Smooth muscle cell of the brain vasculature (primary cell): Measurements from ENCODE around the gene IL18.
"Not testable (repeated sequence)": the region's sequence is repeated elsewhere in the genome, so short reads cannot be mapped to it uniquely, and the experiment has no call there.

ENCODE experiments used
- DNase-seq: peaks from one replicate; pipeline ENCODE4 v3.0.0-alpha.2; 2012; ENCODE audit warnings: low read depth, low spot score

Gene IL18

DNA sequence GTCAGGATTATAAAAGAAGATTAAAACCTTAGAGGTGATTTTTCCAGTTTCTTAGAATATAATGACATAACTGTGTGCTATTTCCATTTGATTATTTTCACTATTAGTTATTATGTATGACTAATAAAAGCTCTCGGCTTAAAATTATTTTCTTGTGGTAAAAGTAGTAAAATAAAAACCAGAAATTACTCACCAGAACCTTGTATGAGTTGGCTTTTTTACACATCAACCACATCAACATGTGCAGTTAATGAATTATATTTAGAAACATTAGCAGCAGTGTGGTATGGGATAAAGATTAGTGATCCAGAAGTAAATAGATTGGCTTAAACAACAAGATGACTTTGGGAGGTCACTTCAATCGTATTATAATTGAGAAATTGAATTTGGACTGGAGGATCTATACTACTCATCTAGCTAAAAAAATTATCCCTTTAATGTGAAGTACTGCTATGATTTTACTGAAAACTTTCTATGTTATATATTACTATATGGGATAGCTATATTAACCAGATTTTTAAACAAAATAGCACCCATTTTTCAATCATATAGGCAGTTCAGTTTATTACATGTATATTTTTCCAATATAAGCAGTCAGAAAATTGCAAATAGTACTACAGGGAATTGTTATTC, 8.6 kb upstream of the IL18 start:
- DNase-seq = no peak

DNA sequence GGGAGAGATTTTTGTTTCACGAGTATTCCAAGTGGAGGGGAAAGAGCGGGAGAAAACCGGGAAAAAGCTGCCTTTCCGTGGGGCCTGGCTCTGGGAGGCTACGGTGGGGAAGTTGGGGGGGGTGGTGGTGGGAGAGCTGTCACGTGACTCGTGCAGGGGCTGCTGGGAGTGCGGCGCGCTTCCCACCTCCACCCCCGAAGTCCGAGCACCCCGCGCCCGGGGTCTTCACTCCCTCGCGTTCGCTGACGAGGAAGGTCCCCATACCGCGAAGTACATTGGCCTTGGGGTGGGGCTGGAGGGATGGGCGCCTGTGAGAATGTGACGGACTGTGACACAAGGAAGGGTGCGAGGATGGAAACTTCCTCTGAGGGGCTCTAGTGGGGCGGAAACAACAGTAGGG, 3.3 kb upstream of the IL18 start, which contains the start of gene TEX12:
Gene TEX12, plus strand, starts transcription at position 228 of the 400 bp plus-strand sequence. CDS start 1,897 bp downstream, outside the sequence.
- DNase-seq = no peak

DNA sequence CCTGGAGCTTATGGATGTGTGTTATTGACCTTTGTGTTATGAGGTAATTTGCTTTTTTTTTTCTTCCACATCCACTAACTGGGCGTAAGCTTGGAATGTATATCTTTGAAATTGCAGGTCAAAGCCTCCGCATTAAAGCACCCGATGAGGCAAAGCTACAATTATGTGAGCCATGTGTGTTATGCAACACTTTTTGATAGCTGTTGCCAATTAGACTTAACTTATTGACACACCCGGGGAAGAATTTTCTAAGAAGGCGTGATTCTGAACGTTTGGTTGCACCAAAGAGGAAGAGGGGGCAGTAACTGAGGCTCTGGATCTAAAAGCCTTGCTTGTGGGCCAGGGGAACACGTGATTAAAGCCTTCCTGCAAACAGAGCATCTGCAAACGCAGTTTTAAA, 2.7 kb upstream of the IL18 start:
- DNase-seq = no peak

DNA sequence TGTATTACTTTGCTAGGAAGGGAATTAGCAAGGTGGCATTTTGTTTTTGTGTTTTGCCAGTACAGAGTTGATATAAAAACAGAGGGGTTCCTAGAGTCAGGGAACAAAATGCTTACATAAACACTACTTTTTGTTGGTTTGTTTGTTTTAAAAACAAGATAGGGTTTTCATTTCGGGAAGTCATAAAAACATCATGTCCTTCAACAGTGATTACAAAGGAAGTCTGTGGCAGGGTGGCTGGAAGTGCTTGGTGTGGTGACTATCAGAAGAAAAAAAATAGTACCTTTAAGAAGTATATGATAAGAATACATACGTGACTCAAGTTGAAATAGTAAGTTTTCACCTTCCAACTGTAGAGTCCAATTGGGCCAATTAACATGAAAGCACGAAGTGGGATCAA, 1.2 kb upstream of the IL18 start:
- DNase-seq = peak; percentile 12

DNA sequence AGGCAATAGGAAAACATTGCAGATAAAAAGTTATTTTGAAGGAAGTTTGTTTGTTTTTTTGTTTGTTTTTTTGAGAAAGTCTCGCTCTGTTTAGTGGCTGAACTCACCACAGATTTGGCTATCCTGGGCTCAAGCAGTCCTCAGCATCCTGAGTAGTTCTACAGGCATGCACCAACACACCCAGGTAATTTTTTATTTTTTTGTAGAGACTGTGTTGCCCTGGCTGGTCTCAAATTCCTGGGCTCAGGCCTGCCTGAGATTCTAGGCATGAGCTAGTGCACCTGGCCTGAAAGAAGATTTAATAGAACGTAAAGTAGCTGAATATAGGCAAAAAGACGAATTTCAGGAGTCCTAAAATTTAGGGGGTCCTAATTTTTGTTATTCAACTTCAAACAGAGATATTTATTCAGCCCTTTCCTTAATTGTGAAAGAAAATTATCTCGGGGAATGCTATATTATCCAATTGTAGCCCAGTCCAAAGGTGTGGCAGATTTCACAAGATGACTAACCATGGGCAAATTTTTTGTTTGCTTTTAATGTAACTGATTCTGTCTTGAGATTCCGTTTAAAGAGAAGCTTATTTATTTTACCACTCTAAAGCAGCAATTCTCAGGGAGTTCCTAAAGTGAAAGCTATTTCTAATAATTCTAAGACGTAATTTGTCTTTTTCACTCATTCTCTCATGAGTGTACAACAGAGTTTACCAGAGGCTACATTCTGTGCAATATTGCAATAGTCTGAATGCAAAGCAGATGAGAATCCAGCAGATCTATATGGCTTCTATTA, 940 bp downstream of the IL18 start:
- DNase-seq = peak; percentile 6

DNA sequence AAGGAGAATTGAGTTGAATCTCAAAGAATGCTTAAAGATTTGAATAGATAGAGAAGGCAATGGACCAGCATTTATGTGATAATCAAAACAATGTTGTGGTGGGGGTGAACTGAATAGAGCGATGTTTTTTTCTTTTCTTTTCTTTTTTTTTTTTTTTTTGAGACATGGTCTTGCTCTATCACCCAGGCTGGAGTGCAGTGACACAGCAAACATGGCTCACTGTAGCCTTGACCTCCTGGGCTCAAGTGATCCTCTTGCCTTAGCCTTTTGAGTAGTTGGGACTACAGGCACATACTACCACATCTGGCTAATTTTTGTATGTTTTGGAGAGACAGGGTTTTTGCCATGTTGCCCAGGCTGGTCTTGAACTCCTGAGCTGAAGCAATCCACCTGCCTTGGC, 1.7 kb downstream of the IL18 start:
- not testable (repeated sequence) for DNase-seq

DNA sequence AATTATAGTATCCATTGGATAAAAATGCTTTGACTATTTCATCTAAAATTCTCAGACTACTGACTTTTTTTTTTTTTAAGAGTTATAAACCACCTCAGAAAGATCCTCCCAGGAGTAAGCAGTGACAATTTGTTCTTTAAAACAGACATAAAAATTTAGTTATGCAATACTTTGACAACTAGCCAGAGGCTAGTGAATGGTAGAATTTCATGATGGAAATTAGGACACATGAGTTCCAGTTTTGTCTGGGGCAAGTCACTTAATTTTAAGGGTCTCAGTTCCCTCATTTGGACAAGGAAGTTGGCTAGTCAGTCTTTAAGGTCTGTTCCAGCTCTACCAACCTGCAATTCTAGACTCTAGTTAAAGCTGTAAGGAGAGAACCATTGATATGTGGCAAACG, 2.9 kb downstream of the IL18 start:
- no peak for DNase-seq

DNA sequence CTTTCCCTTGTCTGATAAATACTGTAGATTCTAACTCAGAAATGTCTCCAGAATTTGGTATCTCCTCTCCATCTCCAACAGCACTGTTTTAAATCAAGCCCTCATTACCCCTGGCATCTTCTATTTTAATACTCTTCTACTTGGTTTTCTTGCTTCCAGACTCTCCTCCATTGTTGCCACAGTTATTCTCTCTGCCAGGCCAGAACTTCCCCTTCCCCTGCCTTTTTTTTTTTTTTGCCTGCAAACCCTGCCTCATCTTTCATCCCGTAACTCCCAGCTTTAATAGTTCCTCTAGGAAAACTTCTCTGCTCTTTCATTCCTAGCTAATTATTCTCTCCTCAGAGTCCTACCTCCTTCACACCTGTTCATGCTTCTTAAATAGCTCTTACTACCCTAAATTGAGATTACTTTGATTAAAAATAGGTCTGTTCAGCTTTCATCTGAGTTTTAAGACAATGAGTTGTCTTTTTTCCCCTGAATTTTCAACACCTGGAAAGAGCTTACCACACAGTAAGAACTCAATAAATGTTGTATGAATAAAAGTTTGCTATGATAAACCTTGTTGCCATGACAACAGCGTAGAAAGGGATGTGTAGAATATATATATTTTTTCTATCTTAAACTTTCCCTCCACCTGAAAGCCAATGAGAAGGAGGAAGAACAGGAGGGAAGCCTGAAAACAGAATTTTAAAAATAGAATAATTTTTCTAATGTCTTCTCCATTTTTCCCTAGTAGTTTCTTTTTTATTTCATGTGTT, 3.6 kb downstream of the IL18 start:
- no peak for DNase-seq

DNA sequence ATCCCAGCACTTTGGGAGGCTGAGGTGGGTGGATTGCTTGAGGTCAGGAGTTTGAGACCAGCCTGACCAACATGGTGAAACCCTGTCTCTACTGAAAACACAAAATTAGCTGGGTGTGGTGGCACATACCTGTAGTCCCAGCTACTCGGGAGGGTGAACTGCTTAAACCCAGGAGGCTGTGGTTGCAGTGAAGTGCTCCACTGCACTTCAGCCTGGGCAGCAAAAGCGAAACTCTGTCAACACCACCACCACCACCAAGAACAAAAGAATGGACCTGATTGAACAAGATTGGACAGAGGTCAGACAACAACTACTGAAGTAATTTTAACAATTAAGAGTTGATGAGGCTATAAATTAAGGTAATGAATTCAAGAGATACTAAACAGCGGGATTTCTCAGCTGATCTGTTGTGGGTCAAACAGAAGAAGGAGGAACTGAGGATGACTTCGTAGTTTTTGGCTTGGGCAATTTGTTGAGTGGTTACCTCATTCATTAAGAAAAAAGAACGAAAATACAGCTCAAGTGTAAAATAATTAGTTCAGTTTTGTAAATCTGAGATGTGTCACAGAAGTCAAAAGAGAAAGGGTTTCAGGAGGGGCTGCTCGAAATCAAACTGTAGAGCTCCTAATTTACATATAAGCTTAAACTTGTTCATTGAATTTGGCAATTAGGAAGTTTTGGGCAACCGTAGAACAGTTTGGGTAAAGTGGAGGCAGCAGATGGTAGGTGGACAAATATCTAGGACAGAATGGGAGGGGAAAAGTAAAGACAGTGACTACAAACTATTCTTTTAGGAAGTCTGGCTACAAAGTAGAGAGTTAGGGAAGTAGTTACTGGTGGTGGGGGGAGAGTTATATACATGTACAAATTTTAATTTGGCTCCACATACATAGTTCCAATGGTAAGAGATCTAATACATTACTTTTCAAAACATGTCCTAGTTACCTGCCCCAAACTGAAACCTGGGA, 4.5 kb downstream of the IL18 start:
- no peak for DNase-seq

DNA sequence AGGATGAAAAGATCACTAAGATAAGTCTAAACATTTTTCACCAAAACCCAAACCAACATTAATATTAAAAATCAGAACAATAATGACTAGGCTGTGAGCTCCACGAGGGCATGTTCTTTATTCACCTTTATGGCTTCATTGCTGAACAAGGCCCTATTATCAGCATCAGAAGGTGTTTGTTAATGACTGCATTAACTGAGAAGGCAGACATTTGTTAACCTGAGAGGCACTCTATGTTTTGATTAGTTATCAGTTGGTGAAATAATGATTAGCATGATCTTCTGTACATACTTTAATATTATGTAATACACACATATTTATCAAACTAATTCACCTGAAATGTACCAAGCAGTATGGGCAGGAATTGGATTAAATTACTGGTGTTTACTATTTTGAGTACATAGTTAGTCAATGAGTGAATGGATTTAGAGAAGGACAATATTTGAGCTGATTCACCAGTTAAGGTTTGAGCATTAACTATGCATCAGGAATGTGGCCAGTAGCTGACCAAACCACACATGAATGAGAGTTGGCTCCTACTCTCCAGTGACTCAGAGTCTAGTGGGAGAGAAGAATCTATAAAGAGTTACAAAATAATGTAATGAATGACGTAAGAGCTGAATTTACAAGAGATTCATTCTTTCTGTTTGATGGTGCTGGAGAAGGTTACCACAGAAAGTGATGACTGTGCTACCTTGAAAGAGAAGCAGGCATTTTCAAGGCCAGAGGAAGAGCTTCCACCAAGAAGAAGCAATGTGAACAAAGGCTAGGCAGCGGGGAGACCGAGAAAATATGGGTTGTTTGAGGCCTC, 6.7 kb downstream of the IL18 start:
- peak; percentile 60 for DNase-seq

DNA sequence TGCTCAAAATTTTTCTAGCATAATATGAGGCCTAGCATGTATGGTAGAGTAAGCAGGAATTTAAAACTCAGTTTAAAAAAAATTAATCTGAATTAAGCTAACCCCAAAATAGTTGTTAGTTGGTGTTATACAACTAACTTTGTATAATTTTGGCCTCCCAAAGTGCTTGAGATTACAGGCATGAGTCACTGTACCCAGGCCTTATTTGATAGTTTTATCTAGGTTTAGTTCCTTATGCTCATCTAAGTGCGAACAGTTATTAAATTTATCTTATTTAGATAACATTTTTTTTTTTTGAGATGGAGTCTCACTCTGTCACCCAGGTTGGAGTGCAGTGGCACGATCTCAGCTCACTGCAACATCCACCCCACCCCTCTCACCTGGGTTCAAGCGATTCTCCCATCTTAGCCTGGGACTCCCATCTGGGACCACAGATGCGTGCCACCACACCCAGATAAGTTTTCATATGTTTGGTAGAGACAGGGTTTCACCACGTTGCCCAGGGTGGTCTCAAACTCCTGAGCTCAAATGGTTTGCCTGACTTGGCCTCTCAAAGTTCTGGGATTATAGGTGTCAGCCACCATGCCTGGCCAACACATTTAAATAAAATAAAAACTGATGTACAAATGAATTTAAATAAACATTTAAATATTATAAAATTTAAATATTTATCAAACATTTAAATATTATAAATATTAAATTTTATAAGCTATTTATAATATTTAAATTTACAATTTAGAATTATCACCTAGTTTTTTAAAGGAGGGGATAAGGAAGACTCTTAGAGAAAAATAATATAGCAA, 7.5 kb downstream of the IL18 start:
- no peak for DNase-seq

DNA sequence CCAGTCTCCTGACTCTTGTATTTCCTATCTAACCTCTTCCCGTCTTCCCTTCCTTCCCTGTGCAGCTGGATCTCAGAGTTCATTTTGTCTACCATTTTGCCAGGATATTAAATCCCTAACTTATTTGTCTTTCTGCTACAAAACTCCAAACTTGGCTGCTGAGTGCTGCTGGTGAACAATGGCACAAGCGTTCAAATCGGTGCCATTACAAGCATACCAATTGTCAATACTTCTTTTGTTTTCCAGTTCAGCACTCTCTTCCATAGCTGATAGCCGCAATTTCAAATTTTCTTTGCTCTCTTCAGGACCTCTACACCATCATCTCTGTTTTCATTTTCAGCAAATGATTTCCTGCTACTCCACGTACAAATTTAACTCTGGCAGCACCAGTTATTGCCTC, 13.4 kb downstream of the IL18 start:
- no peak for DNase-seq

DNA sequence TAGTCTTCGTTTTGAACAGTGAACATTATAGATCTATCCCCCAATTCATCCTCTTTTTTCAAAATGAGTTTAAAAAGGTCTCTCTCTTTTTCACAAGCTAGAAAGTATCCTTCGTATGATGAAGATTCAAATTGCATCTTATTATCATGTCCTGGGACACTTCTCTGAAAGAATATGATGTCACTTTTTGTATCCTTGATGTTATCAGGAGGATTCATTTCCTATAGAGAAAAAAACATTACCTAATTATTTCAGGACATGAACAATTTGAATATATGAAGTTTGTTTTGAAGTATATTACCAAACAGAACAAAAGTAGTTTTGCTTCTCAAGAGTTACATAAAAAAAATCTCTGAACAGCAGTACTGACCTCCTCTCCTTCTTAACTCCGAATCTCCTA, 20.3 kb downstream of the IL18 start:
- DNase-seq = no peak

DNA sequence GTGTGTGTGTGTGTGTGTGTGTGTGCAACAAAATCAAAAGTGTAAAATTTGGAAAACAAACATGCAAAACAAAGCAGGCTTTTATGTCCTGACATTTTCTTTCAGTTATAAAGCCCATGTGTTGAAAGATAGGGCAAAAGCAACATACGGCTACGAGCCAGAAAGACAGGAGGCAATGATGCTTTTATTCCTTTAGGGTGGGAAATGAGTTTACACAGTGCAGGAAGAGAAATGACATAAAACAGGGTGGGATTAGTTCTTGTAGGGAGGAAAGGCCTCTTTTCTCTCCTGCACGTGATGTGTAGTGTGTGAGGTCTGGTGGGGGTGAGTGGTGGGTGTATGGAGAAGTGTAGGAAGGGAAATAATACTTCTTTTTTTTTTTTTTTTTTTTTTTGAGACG, 29.4 kb downstream of the IL18 start:
- DNase-seq = no peak

DNA sequence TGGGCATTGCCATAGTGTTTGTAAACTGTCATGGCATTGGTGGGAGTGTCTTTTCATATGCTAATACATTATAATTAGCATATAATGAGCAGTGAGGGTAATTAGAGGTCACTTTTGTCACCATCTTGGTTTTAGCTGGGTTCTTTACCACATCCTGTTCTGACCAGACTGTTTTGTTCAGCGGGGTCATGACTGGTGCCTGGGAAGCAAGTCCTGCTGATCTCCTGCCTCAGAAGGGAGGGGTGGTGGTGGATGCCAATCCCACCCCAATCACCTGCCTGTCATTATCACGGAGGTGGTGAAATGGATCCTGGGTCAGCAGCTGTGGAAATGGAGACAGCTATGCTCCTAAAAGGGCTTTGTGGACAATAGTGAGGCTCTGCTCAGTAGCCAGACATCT, 31.2 kb downstream of the IL18 start:
- no peak for DNase-seq

DNA sequence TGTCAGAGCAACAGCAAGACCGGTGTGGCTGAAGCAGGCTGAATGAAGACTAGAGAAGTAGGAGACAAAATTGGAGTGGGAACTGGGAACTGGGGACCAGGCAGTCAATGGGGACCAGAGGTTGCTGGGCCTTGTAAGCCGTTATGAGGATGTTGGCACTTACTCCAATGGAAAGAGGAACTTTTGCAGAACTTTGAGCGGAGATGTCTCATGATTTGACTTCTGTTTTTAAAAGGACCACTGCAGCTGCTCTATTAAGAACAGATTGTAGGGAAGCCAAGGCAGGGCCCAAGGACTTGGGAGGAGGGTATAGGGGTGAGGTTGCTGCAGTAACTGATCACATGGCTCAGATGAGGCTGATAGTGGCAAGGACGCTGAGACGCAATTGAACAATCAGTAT, 34.2 kb downstream of the IL18 start:
- no peak for DNase-seq

DNA sequence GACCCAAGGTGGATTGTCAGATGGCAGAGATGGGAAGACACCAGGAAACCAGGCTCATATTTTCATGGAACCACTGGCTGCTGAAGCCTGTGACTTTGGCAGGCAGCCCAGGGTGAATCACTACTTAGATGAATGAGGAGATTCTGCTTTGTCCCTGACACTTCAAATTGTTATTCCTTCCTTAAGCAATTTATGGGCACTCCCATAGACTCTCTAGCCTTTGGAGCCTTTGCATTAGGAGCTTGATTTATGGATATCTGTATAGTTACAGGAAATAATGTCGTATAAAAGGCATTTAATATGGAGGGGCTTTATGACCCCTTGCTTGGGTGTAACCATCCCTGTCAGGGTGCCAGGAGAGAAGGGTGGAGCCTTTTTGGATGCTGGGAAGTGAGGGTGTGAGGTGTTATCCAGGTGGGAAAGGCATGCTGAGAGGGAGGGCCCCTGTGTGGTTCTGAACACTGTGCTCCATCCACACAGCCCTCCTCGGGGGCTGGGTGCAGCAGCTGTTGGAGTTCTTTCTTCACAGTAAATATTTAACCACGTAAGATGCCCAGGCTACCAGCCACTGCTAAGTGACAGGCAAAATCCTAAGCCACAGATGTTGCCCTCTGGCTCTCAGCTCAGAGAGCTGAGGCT, 35.3 kb downstream of the IL18 start:
- peak; percentile 33 for DNase-seq

DNA sequence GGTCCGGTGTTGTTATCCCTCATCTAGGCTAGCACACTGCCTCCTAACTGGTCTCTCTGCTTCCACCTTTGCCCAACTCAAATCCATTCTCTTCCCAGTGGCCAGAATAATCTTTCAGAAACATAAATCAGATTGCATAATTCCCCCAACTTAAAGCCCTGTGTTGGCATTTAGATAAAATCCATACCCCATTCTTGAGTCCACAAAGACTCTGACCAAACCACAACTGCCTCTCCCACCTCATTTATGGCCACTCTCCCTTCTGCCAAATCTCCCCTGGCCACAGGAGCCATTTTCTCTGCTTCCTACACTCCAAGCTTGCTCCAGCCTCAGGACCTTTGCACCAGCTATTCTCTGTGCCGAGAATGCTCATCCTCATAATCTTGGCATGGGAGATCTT, 36.8 kb downstream of the IL18 start:
- no peak for DNase-seq

DNA sequence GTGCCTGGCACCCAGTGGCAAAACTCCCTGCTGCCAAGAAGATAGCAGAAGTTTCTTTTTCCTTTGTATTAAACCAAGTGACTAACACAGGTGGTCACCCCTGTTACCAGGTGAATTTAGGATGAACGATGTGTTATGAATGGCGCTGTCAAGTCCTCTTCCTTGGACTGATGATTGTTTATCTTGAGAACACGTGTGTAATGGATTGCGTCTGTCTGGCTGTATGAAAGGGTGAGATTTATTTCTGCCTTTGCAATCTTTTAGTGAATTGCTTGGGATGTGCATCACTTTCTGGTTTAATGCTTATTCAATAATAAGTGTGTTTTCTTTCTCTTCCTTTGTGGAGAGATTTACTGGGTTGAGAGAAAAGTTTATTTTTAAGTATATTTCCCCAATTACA, 40.8 kb downstream of the IL18 start:
- DNase-seq = no peak
